Activated CD4-positive, CD25-positive, alpha-beta regulatory T cell (primary cell): Measurements from ENCODE around the gene SOX10.

Experiments
- DNase-seq, 4 experiments: peaks; one replicate each; lab custom pipeline; 2025; lab: John Stamatoyannopoulos, UW

Gene SOX10

GRCh38 chr22:37930270-37930951 is 53.9 kb downstream of the SOX10 start:
- no peak for DNase-seq

- no peak for DNase-seq
Observed at GRCh38 chr22:37929390-37929789, 55.0 kb downstream of the SOX10 start.

- DNase-seq = no peak
Observed at GRCh38 chr22:37927637-37927936, 56.8 kb downstream of the SOX10 start.

GRCh38 chr22:37926771-37927636 is 57.4 kb downstream of the SOX10 start:
- no peak for DNase-seq

- no peak for DNase-seq
Observed at GRCh38 chr22:37926358-37926757, 58.0 kb downstream of the SOX10 start.

- DNase-seq = no peak
Observed at GRCh38 chr22:37925767-37926166, 58.6 kb downstream of the SOX10 start.

- no peak for DNase-seq
Observed at GRCh38 chr22:37925330-37925729, 59.0 kb downstream of the SOX10 start.

- no peak for DNase-seq
Observed at GRCh38 chr22:37924386-37925065, 59.8 kb downstream of the SOX10 start.

GRCh38 chr22:37923927-37924326 is 60.4 kb downstream of the SOX10 start:
- DNase-seq = no peak
